Measurements from ENCODE around the gene ERICH2.

ERICH2 gene

GRCh38 chr2:170817093-170818035 is 47.2 kb downstream of the ERICH2 start:
- TF ChIP-seq ZNF23 (tag by site-specific recombination; IDR thresholded peaks at IDR 0.05; ENCODE audit: borderline replicate concordance) (no peak), ZBTB17 (tag by site-specific recombination; IDR thresholded peaks at IDR 0.05) (0 out of 2 replicates have a peak, but pooled peaks have one; percentile 1), ZNF600 (tag by site-specific recombination; IDR thresholded peaks at IDR 0.05) (0 out of 2 replicates have a peak, but pooled peaks have one; percentile 0), REST (tag by site-specific recombination; IDR thresholded peaks at IDR 0.05) (no peak), GLIS1 (tag by site-specific recombination; IDR thresholded peaks at IDR 0.05) (no peak; the same call in 1 of the 2 replicates), ZEB2 (tag by site-specific recombination; IDR thresholded peaks at IDR 0.05) (0 out of 2 replicates have a peak, but pooled peaks have one; percentile 24), ZNF658 (tag by site-specific recombination; IDR thresholded peaks at IDR 0.05) (no peak), ZBTB20 (tag by site-specific recombination; IDR thresholded peaks at IDR 0.05) (peak; percentile 24; the same call in 1 of the 2 replicates), ZNF211 (tag by site-specific recombination; IDR thresholded peaks at IDR 0.05; ENCODE audit: low read depth) (no peak), HOXC10 (CRISPR knock-in tag; IDR thresholded peaks at IDR 0.05) (no peak), ZNF660 (tag by site-specific recombination; IDR thresholded peaks at IDR 0.05) (no peak), ZNF510 (tag by site-specific recombination; IDR thresholded peaks at IDR 0.05; ENCODE audit: insufficient replicate concordance) (no peak), ZFP69B (tag by site-specific recombination; IDR thresholded peaks at IDR 0.05) (peak; percentile 41), ZNF830 (tag by site-specific recombination; IDR thresholded peaks at IDR 0.05; ENCODE audit: low read depth) (no peak), ZNF366 (tag by site-specific recombination; conservative IDR thresholded peaks at IDR 0.05) (0 out of 2 replicates have a peak, but pooled peaks have one; percentile 3), ZBTB48 (tag by site-specific recombination; IDR thresholded peaks at IDR 0.05) (0 out of 2 replicates have a peak, but pooled peaks have one; percentile 30), ZNF692 (tag by site-specific recombination; IDR thresholded peaks at IDR 0.05) (peak; percentile 75), ZNF335 (tag by site-specific recombination; conservative IDR thresholded peaks at IDR 0.05) (peak; percentile 68), ZSCAN18 (tag by site-specific recombination; IDR thresholded peaks at IDR 0.05) (no peak), KLF8 (tag by site-specific recombination; IDR thresholded peaks at IDR 0.05) (no peak), ZXDB (tag by site-specific recombination; IDR thresholded peaks at IDR 0.05) (peak; percentile 90), ZBTB8A (tag by site-specific recombination; IDR thresholded peaks at IDR 0.05) (peak; percentile 73), RBAK (tag by site-specific recombination; IDR thresholded peaks at IDR 0.05) (no peak), ZBTB26 (tag by site-specific recombination; optimal IDR thresholded peaks at IDR 0.05) (peak; percentile 56), TSHZ1 (tag by site-specific recombination; IDR thresholded peaks at IDR 0.05; ENCODE audit: borderline replicate concordance) (no peak), SCRT2 (tag by site-specific recombination; IDR thresholded peaks at IDR 0.05) (peak; percentile 95)

More at GRCh38 chr2:170817093-170818035, 47.2 kb downstream of the ERICH2 start:
- Histone ChIP-seq H3K4me1 (ENCODE audit: control insufficient read depth, insufficient read depth, low read length) (no peaks in the 10 kb centered on the region), H3K36me3 (ENCODE audit: control insufficient read depth in 2 of 2, insufficient read depth in 1 of 2, low read length in 2 of 2) (peaks cover 0 to 2% of the 10 kb centered on the region in 2 experiments; a peak in 1 of 3 replicates), H3K27ac (ENCODE audit: extremely low read depth, low read depth, low read length) (peak overlapping the region; percentile 84), H3K4me3 (ENCODE audit: low read depth, low read length) (peak overlapping the region; percentile 55), H3K9me3 (ENCODE audit: control insufficient read depth, insufficient read depth, low read depth, low read length) (no peaks in the 10 kb centered on the region)
- ChIA-PET POLR2A (interaction anchor here (0.6 to 1.3 kb wide), 14 partner anchors 8 to 990 kb away, joined by 3 to 9 read pairs (median 4); partner anchors contain the start of genes ERICH2, GORASP2 and UBR3), CTCF (interaction anchor here (0.6 to 6.4 kb wide), 22 partner anchors 10 to 1639 kb away, joined by 3 to 115 read pairs (median 4); no protein-coding TSS in a partner anchor)

All from HEK293 (cell line).